ENCODE measurements around the gene IGSF5. TPM values are rescaled to one million over a fixed set of nuclear protein-coding genes. Genes with fewer than 3 reads are reported as not detected.

IGSF5 gene
- polyA plus RNA-seq, 1 experiment, result not detected

DNA sequence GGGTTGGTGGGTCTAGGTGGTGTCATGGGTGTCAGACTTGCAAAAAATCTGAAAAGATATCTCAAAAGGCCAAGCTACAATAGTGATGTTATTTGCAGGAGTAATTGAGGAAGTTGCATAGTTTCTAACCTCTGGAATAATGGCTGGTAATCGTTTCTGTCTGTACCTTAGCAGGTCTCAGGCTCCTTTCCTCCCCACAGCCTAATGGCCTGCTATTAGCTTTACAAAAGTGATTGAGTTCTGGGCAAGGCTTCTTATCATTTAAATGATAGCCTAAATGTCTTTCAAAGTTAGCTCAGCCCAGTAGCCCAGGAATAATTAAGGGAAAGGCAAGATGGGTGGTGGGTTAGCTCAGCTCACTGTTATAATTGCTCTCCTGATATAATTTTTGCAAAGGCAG is 37.7 kb upstream of the IGSF5 start:
- no peak for DNase-seq (ENCODE audit: low read depth)
- no peaks in the 10 kb centered on the region for H3K36me3 ChIP-seq (ENCODE audit: control insufficient read depth, insufficient read depth, low read length)
- ChIA-PET CTCF (interaction anchor here (0.6 to 17.0 kb wide), 4 partner anchors 8 to 192 kb away, joined by 3 to 280 read pairs (median 12); no protein-coding TSS in a partner anchor), POLR2A (no interaction called here)
- H3K27me3 ChIP-seq (ENCODE audit: control insufficient read depth, insufficient read depth, low read length), result no peaks in the 10 kb centered on the region; the same call in 1 of the 2 replicates
- TF ChIP-seq, protein P1, sequence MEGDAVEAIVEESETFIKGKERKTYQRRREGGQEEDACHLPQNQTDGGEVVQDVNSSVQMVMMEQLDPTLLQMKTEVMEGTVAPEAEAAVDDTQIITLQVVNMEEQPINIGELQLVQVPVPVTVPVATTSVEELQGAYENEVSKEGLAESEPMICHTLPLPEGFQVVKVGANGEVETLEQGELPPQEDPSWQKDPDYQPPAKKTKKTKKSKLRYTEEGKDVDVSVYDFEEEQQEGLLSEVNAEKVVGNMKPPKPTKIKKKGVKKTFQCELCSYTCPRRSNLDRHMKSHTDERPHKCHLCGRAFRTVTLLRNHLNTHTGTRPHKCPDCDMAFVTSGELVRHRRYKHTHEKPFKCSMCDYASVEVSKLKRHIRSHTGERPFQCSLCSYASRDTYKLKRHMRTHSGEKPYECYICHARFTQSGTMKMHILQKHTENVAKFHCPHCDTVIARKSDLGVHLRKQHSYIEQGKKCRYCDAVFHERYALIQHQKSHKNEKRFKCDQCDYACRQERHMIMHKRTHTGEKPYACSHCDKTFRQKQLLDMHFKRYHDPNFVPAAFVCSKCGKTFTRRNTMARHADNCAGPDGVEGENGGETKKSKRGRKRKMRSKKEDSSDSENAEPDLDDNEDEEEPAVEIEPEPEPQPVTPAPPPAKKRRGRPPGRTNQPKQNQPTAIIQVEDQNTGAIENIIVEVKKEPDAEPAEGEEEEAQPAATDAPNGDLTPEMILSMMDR (IDR thresholded peaks at IDR 0.05; ENCODE audit: insufficient read depth, low read depth, low read length), result no peak
- H3K4me3 ChIP-seq (ENCODE audit: low read depth, low read length), result no peak overlapping the region

DNA sequence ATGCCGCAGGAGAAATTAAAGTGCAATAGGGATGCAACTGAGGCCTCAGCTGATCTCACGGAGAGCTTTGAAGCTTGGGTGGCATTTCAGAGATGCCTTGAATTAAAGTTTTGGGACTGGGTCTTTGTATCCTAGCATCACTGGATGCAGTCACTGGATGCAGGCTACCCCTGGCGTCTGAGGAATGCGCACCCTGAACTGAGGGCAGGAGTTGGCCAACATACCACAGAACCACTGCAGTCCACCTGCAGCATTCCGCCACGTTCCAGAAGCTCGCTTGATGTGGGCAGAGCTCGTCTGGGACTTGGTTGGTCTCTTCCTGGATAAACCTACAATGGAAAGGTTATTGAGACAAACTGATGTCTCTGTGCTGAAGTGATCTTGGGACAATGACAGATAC is 34.1 kb upstream of the IGSF5 start:
- POLR2A ChIA-PET, result no interaction called here
- CTCF ChIA-PET, result interaction anchor here (1.0 to 17.0 kb wide), 4 partner anchors 11 to 196 kb away, joined by 3 to 280 read pairs (median 3); no protein-coding TSS in a partner anchor
- TF ChIP-seq, protein P1 (IDR thresholded peaks at IDR 0.05; ENCODE audit: insufficient read depth, low read depth, low read length), result no peak
- Histone ChIP-seq H3K27me3 (ENCODE audit: control insufficient read depth, insufficient read depth, low read length) (no peaks in the 10 kb centered on the region; the same call in 1 of the 2 replicates), H3K36me3 (ENCODE audit: control insufficient read depth, insufficient read depth, low read length) (no peaks in the 10 kb centered on the region), H3K4me3 (ENCODE audit: low read depth, low read length) (no peak overlapping the region)
- no peak for DNase-seq (ENCODE audit: low read depth)

DNA sequence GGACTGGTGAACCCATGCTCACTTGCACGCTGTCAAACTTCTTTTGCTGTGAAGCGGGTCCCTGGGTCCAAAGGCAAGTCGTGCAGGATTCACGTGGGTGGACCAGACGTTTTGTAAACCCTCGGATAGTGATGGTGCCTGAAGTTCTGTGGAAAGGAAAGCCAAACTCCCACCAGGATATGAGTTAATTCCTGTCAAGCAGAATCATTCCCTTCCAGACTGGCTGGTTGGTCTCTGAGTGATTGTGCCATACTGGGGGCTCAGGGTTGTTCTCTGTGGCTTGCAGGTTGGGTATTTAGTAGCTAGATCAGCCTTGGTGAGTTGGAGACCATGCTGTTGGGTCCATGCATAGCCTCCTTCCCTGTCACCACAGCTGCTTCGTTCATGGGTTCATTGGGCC is 32.7 kb upstream of the IGSF5 start:
- TF ChIP-seq, protein P1 (IDR thresholded peaks at IDR 0.05; ENCODE audit: insufficient read depth, low read depth, low read length), result no peak
- H3K27me3 ChIP-seq (ENCODE audit: control insufficient read depth, insufficient read depth, low read length), result no peaks in the 10 kb centered on the region
- no peak for DNase-seq (ENCODE audit: low read depth)
- ChIA-PET CTCF (interaction anchor here (17.0 kb wide), 1 partner anchor 197 kb away, joined by 280 read pairs; no protein-coding TSS in a partner anchor), POLR2A (no interaction called here)
- no peak overlapping the region for H3K4me3 ChIP-seq (ENCODE audit: low read depth, low read length)
- no peaks in the 10 kb centered on the region for H3K36me3 ChIP-seq (ENCODE audit: control insufficient read depth, insufficient read depth, low read length)

DNA sequence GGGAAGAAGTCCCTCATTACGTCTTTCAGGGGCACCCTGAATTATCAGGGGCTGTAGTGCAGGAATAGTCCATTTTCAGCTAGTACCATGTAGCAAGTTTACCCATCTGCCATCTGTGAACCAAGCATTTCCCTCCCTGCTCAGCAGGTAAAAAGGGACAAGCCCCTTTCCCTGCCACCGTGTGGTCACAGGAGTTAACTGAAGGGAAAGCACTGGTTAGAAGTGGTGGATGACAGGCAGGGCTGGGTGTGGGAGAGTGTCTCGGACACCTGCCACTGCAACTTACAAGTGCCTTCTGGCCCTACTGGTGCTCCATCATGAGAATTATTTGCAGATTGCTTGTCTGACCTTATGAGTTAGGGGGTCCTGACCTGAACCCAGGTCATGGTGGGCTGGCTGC is 32.0 kb upstream of the IGSF5 start:
- H3K27me3 ChIP-seq (ENCODE audit: control insufficient read depth, insufficient read depth, low read length), result no peaks in the 10 kb centered on the region
- no peaks in the 10 kb centered on the region for H3K36me3 ChIP-seq (ENCODE audit: control insufficient read depth, insufficient read depth, low read length)
- TF ChIP-seq, protein P1 (IDR thresholded peaks at IDR 0.05; ENCODE audit: insufficient read depth, low read depth, low read length), result no peak
- no peak overlapping the region for H3K4me3 ChIP-seq (ENCODE audit: low read depth, low read length)
- ChIA-PET CTCF (interaction anchor here (17.0 kb wide), 1 partner anchor 198 kb away, joined by 280 read pairs; no protein-coding TSS in a partner anchor), POLR2A (no interaction called here)
- no peak for DNase-seq (ENCODE audit: low read depth)

DNA sequence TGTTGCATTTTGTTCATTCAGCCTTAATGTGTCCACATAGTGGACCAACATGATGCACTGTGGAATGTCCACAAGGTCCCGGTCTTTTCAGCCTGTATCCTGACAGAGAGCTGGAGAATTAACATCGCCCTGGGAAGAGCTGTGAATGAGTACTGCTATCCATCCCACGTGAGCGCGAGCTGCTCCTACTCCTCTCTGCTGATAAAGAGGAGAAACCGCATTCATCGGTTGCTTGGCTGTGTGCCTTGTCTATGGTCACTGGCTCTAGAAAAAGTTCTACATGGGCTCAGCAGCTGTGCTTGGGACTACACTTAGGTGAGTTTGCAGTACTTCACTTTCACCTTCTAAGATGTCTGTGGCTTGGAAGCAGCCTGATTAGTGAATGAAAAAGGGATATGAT is 31.1 kb upstream of the IGSF5 start:
- no peak overlapping the region for H3K4me3 ChIP-seq (ENCODE audit: low read depth, low read length)
- ChIA-PET CTCF (interaction anchor here (1.0 to 17.0 kb wide), 5 partner anchors 7 to 199 kb away, joined by 3 to 280 read pairs (median 20); no protein-coding TSS in a partner anchor), POLR2A (no interaction called here)
- no peaks in the 10 kb centered on the region for H3K27me3 ChIP-seq (ENCODE audit: control insufficient read depth, insufficient read depth, low read length)
- TF ChIP-seq, protein P1 (IDR thresholded peaks at IDR 0.05; ENCODE audit: insufficient read depth, low read depth, low read length), result no peak
- no peak for DNase-seq (ENCODE audit: low read depth)
- no peaks in the 10 kb centered on the region for H3K36me3 ChIP-seq (ENCODE audit: control insufficient read depth, insufficient read depth, low read length)
